Hepatocyte (in vitro differentiated cells): ENCODE results near the gene PPM1H.

Source experiments
- EZH2 ChIP-seq: fragments of 200-600 bp; sonication (generic); IDR thresholded peaks from 2 replicates; pipeline ENCODE4 v1.6.1; 2016; ENCODE audit warnings: antibody characterized with exemption, mild to moderate bottlenecking, borderline replicate concordance
- EZH2phosphoT487 ChIP-seq: fragments of 200-600 bp; sonication (generic); IDR thresholded peaks from one replicate; pipeline ENCODE4 v1.6.1; 2018; ENCODE audit warnings: antibody characterized with exemption, mild to moderate bottlenecking, low read depth, moderate library complexity; ENCODE audit not compliant: unreplicated experiment, severe bottlenecking
- TF ChIP-seq, protein P1 (sequence below): fragments of 200-600 bp; sonication (generic); IDR thresholded peaks from 2 replicates; pipeline ENCODE4 v1.5.1; 2016; ENCODE audit warnings: antibody characterized with exemption, mild to moderate bottlenecking; ENCODE audit not compliant: poor library complexity

DNA sequence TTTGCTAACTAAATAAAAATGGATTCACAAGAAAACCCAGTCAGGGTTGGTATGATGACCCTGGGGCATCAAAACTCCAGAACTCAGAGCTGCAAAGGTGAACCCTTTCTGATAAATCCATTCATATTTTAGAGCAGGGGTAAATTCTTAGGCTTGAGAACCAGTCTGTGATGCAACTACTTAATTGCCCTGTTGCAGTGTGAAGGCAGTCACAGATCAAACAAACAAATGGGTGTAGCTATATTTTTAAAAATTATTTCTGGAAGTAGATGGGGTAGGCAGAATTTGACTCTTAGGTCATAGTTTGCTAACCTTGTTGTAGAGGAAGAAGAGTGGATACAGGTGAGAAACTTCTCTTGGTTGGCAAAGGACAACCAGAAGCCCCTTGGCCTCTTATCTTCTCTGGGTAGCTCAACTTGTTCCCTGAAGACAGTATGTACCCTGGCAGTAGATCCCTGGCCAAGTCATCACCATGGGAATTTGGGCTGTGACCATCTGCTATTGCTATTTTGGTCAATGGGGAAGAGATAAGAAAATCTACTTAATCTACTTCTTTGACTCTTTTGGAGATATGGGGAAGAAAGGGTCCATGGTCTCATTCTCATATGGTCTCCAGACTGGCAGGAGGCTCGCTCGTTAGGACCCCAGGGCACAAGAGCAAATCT lies 216.1 kb downstream of the PPM1H start:
- TF ChIP-seq, protein P1, sequence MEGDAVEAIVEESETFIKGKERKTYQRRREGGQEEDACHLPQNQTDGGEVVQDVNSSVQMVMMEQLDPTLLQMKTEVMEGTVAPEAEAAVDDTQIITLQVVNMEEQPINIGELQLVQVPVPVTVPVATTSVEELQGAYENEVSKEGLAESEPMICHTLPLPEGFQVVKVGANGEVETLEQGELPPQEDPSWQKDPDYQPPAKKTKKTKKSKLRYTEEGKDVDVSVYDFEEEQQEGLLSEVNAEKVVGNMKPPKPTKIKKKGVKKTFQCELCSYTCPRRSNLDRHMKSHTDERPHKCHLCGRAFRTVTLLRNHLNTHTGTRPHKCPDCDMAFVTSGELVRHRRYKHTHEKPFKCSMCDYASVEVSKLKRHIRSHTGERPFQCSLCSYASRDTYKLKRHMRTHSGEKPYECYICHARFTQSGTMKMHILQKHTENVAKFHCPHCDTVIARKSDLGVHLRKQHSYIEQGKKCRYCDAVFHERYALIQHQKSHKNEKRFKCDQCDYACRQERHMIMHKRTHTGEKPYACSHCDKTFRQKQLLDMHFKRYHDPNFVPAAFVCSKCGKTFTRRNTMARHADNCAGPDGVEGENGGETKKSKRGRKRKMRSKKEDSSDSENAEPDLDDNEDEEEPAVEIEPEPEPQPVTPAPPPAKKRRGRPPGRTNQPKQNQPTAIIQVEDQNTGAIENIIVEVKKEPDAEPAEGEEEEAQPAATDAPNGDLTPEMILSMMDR, result no peak
- TF ChIP-seq EZH2phosphoT487 (no peak), EZH2 (no peak)
